Small intestine (tissue), 7 donors: Measurements from ENCODE around the gene AKAP17A. TPM values are rescaled to one million over a fixed set of nuclear protein-coding genes. Genes with fewer than 3 reads are reported as not detected.
"Not testable (repeated sequence)": the region's sequence is repeated elsewhere in the genome, so short reads cannot be mapped to it uniquely, and the experiment has no call there.

Source experiments
- DNase-seq, 2 donors: peaks; one replicate each; pipeline versions ENCODE4 v3.0.0 to v3.0.0-alpha.2; 2013
- FAIRE-seq: peaks from 2 replicates; lab custom pipeline; 2012; peaks lifted over from hg19 to GRCh38; lab: Jason Lieb, UNC
- H3K27ac ChIP-seq, 3 donors: one replicate each; pipeline ENCODE4 v1.5.1; 2013; ENCODE audit warnings: low read length in 2 of 3, mild to moderate bottlenecking in 2 of 3, control low read depth in 1 of 3, inconsistent platforms in 1 of 3, low read depth in 1 of 3, moderate library complexity in 1 of 3
- H3K27me3 ChIP-seq, 3 donors: one replicate each; pipeline ENCODE4 v1.6.1; 2013; ENCODE audit warnings: low read length in 3 of 3, inconsistent platforms in 1 of 3; ENCODE audit not compliant: control insufficient read depth in 3 of 3, insufficient read depth in 3 of 3
- H3K36me3 ChIP-seq, 3 donors: one replicate each; pipeline ENCODE4 v1.6.1; 2013; ENCODE audit warnings: low read length in 3 of 3, inconsistent platforms in 1 of 3, low read depth in 1 of 3, mild to moderate bottlenecking in 1 of 3, moderate library complexity in 1 of 3; ENCODE audit not compliant: control insufficient read depth in 3 of 3, insufficient read depth in 2 of 3
- H3K4me1 ChIP-seq, 3 donors: one replicate each; pipeline ENCODE4 v1.6.1; 2013; ENCODE audit warnings: low read length in 2 of 3, inconsistent platforms in 1 of 3, low read depth in 1 of 3, mild to moderate bottlenecking in 1 of 3, moderate library complexity in 1 of 3; ENCODE audit not compliant: control insufficient read depth in 3 of 3, insufficient read depth in 2 of 3
- H3K4me3 ChIP-seq, 3 donors: one replicate each; pipeline ENCODE4 v1.5.1; 2013; ENCODE audit warnings: low read length in 3 of 3, control low read depth in 1 of 3, inconsistent platforms in 1 of 3, low read depth in 1 of 3, mild to moderate bottlenecking in 1 of 3, moderate library complexity in 1 of 3
- H3K9me3 ChIP-seq, 2 donors: one replicate each; pipeline ENCODE4 v1.6.1; 2013; ENCODE audit warnings: low read depth in 1 of 2, low read length in 1 of 2; ENCODE audit not compliant: control insufficient read depth in 2 of 2, insufficient read depth in 1 of 2
- WGBS, 3 donors: extraction: QIAGEN DNeasy Blood & Tissue Kit; methylation state at CpG; one replicate each; pipeline ENCODE4 v1.1.7; 2013; 5-methylcytosine and 5-hydroxymethylcytosine counted together
- polyA plus RNA-seq, 4 donors: library from polyadenylated mRNA; stranded (reverse) in 3 of 4; unstranded in 1 of 4; fragments of 200-250 nt in 3 of 4; fragments of 120-200 nt in 1 of 4; gene quantifications; one replicate each; pipeline versions ENCODE4 v1.2.1 to v1.2.3, GENCODE V29; 2013
- donor health status: healthy with polysubstance abuse.
- donor health status: control.
- donor health status: control.
- donor health status: Bipolar disorder and iron deficiency.
- donor health status: healthy.

AKAP17A gene
- polyA plus RNA-seq, 4 donors: 26.7 to 65.6 (median 33.3) TPM

GRCh38 chrX:1554469-1555210 lies 36.8 kb upstream of the AKAP17A start:
- Histone ChIP-seq H3K9me3 (peaks cover 0 to 14% of the 10 kb centered on the region in 2 donors), H3K27ac (no peak overlapping the region)
- 75 to 84% (median 77%) methylated on average over 19 of the region's 19 CpGs for WGBS, 3 donors

GRCh38 chrX:1555370-1555769 lies 36.0 kb upstream of the AKAP17A start:
- no peak for FAIRE-seq

More at GRCh38 chrX:1554469-1555210, 36.8 kb upstream of the AKAP17A start:
- Histone ChIP-seq H3K4me1 (no peaks in the 10 kb centered on the region), H3K27me3 (no peaks in the 10 kb centered on the region), H3K4me3 (no peak overlapping the region), H3K36me3 (no peaks in the 10 kb centered on the region)
- DNase-seq (no peak), FAIRE-seq (no peak)

GRCh38 chrX:1557442-1557841 lies 34.0 kb upstream of the AKAP17A start:
- H3K4me1 ChIP-seq, DNase-seq, FAIRE-seq, H3K27ac ChIP-seq, H3K4me3 ChIP-seq, H3K27me3 ChIP-seq, H3K36me3 ChIP-seq: not testable (repeated sequence)
- H3K9me3 ChIP-seq: peaks cover 0 to 14% of the 10 kb centered on the region in 2 donors

More at GRCh38 chrX:1555370-1555769, 36.0 kb upstream of the AKAP17A start:
- Histone ChIP-seq H3K27ac (no peak overlapping the region), H3K4me3 (no peak overlapping the region), H3K9me3 (peaks cover 0 to 14% of the 10 kb centered on the region in 2 donors), H3K4me1 (no peaks in the 10 kb centered on the region), H3K27me3 (no peaks in the 10 kb centered on the region), H3K36me3 (no peaks in the 10 kb centered on the region)
- DNase-seq: no peak
- WGBS, 3 donors: 86 to 92% (median 90%) methylated on average over 6 of the region's 6 CpGs

GRCh38 chrX:1558761-1559468 lies 32.5 kb upstream of the AKAP17A start:
- Histone ChIP-seq H3K27me3 (peaks cover 0 to 2% (median 0%) of the 10 kb centered on the region in 3 donors), H3K9me3 (peaks cover 0 to 8% of the 10 kb centered on the region in 2 donors), H3K4me1 (no peaks in the 10 kb centered on the region), H3K27ac (no peak overlapping the region), H3K4me3 (no peak overlapping the region), H3K36me3 (no peaks in the 10 kb centered on the region)
- peak in 1 of 2 donors; percentile 16 for DNase-seq
- FAIRE-seq: no peak
- 85 to 91% (median 89%) methylated on average over 13 of the region's 13 CpGs for WGBS, 3 donors

GRCh38 chrX:1561164-1561563 lies 30.2 kb upstream of the AKAP17A start:
- H3K36me3 ChIP-seq: no peaks in the 10 kb centered on the region
- peaks cover 0 to 2% (median 0%) of the 10 kb centered on the region in 3 donors for H3K27me3 ChIP-seq
- 51 to 73% (median 65%) methylated on average over 2 of the region's 2 CpGs for WGBS, 3 donors

GRCh38 chrX:1564077-1564476 lies 27.3 kb upstream of the AKAP17A start:
- not testable (repeated sequence) for H3K36me3 ChIP-seq, H3K27ac ChIP-seq, H3K9me3 ChIP-seq, H3K4me3 ChIP-seq, DNase-seq, H3K4me1 ChIP-seq, FAIRE-seq, H3K27me3 ChIP-seq
- WGBS, 3 donors: 82 to 86% (median 83%) methylated on average over 7 of the region's 7 CpGs

More at GRCh38 chrX:1561164-1561563, 30.2 kb upstream of the AKAP17A start:
- no peak overlapping the region for H3K4me3 ChIP-seq
- DNase-seq (no peak), FAIRE-seq (no peak)
- H3K4me1 ChIP-seq: no peaks in the 10 kb centered on the region
- H3K27ac ChIP-seq: no peak overlapping the region
- no peaks in the 10 kb centered on the region for H3K9me3 ChIP-seq

GRCh38 chrX:1564750-1565683 lies 26.4 kb upstream of the AKAP17A start:
- Histone ChIP-seq H3K27me3 (peaks cover 0 to 2% (median 0%) of the 10 kb centered on the region in 3 donors), H3K4me3 (no peak overlapping the region), H3K36me3 (no peaks in the 10 kb centered on the region), H3K4me1 (no peaks in the 10 kb centered on the region), H3K9me3 (no peaks in the 10 kb centered on the region), H3K27ac (no peak overlapping the region)
- FAIRE-seq: no peak
- DNase-seq: no peak
- WGBS, 3 donors: 38 to 47% (median 40%) methylated on average over 10 of the region's 10 CpGs

GRCh38 chrX:1574181-1574580 lies 17.2 kb upstream of the AKAP17A start:
- WGBS, 3 donors: 89 to 93% (median 90%) methylated on average over 19 of the region's 19 CpGs
- H3K9me3 ChIP-seq, H3K36me3 ChIP-seq, H3K27me3 ChIP-seq, H3K4me3 ChIP-seq, DNase-seq, FAIRE-seq, H3K4me1 ChIP-seq, H3K27ac ChIP-seq: not testable (repeated sequence)
